HG02759 (cell line): Measurements from ENCODE around the gene SRD5A3.
A peak's percentile ranks its signal among the peaks of the same experiment; 100 is the strongest.

Source experiments
- ATAC-seq: cut with Tn5 transposase; IDR thresholded peaks from one replicate; pipeline ENCODE4 v1.9.1; 2021; ENCODE audit warnings: mild to moderate bottlenecking, moderate library complexity; ENCODE audit not compliant: unreplicated experiment

The SRD5A3 gene

DNA sequence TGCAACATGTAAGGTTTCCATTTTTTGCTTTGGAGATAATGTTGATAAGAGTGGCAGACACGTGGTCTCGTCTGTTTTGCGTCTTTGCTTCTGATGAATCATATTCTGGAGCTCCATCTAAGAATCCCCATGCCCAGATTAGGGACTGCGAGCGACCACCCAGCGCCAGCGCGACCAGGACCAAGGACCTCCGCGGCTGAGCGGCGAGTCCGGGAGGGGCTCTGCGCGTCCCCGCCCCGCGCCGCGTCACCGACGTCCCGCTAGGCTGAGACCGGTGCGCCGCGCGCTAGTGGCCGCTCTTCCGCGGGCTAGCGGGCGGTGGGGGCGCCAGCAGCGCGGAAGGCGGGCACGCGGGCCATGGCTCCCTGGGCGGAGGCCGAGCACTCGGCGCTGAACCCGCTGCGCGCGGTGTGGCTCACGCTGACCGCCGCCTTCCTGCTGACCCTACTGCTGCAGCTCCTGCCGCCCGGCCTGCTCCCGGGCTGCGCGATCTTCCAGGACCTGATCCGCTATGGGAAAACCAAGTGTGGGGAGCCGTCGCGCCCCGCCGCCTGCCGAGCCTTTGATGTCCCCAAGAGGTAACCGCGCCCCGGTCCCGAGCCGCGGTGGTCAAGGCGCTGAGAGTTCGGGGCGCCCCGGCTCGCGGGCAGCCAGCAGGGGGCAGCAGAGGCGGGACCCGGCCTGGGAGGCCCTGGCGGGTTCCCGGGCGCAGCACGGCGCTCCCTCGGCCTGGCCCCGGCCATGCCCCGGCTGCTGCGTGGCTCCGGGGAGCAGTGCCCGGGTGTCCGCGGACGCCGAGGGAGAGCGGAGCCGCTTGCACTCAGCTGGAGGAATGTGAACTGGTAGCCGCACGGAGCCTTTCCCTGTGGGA lies at the start of gene SRD5A3:
TSS of gene SRD5A3 (plus strand) at position 263 of the 871 bp plus-strand sequence. CDS start at position 358, 95 bp downstream.
- peak; percentile 93 for ATAC-seq

DNA sequence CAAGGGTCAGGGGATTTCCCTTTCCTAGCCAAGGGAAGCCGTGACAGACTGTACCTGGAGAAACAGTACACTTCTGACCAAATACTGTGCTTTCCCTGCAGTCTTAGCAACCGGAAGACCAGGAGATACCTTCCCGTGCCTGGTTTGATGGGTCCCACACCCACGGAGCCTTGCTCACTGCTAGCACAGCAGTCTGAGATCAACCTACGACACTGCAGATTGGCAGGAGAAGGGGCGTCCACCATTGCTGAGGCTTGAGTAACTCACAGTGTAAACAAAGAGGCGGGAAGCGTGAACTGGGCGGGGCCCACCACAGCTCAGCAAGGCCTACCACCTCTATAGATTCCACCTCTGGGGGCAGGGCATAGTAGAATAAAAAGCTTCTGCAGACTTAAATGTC lies 48.7 kb upstream of the SRD5A3 start:
- ATAC-seq: no peak

GRCh38 chr4:55303760-55304165 lies 42.3 kb upstream of the SRD5A3 start:
- ATAC-seq: no peak

DNA sequence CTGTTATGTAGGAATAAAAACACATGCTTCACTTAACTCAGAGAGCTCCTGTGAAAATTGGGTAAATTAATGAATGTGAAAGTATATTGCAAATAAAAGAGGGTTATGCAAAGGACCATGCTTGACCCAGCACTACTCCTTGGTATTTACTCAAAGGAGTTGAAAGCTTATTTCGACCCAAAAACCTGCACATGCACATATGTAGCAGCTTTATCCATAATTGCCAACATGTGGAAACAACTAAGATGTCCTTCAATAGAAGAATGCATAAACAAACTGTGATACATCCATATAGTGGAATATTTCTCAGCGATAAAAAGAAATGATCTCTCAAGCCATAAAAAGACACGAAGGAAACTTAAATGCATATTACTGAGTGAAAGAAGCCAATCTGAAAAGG lies 41.7 kb upstream of the SRD5A3 start:
- no peak for ATAC-seq

DNA sequence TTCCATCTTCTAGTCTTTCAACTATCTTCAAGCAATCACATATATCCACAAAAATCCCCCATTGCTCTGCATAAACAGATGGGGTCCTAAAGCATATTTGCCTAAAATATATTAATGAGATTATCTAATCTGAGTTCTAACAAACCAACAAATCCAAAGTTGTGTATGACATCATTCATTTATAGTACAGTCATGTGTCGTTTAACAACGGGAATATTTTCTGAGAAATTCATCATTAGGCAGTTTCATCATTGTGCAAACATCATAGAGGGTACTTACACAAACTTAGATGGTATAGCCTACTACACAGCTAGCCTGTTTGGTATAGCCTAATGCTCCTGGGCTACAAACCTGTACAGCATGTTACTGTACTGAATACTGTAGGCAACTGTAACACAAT lies 38.0 kb upstream of the SRD5A3 start:
- no peak for ATAC-seq

- ATAC-seq: no peak
These were observed 34.1 kb upstream of the SRD5A3 start for GRCh38 chr4:55311792-55312488.

DNA sequence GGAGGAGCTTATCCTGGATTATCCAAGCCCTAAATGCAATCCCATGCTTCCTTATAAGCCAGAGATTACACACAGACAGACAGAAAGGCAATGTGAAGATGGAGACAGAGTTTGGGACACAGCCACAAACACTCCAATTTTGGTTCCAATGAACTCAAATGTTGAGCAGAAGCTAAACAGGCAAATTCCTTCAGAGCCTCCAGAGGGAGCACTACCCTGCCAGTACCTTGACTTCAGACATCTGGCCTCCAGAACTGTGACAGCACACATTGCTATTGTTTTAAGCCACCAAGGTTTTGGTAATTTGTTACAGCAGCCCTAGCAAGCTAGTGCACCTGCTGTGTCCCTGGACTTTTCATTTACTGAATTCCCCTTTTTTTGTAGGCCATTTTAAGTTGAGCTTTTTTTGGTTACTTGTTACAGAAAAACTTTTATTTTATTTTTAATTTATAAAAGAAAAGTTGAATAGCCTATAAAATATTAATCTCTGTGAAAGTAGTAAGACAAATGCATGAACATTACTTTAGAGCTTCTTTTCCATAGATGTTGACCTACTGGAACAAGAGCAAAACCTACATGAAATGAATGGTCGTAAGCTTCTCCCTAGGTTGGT lies 33.4 kb upstream of the SRD5A3 start:
- ATAC-seq: peak; percentile 65

- ATAC-seq: no peak
These were observed 31.8 kb upstream of the SRD5A3 start for GRCh38 chr4:55314141-55314820.

GRCh38 chr4:55318175-55319129 lies 27.6 kb upstream of the SRD5A3 start:
- no peak for ATAC-seq

DNA sequence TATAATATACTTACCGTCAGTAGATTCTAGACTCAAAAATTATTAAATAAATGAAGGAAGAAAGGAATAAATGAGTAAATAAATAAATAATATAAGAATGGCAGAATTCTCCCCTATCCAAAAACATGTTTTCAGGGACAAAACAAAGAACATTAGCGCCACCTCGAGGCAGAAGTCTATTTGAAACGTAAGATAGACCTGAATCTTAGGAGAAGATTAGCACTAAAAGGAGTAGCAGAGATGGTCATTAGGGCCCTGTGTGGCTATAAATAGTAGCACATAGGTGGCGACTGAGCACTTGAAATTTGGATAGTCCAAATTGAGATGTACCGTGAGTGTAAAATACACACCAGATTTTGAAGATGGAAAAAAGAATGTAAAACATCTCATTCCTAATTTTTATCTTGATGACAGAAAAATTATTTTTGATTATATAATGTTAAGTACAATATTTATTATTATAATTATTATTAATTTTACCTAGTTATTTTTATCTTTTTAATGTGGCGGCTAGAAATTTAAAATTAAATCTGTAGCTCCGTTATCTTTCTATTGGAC lies 24.3 kb upstream of the SRD5A3 start:
- no peak for ATAC-seq

DNA sequence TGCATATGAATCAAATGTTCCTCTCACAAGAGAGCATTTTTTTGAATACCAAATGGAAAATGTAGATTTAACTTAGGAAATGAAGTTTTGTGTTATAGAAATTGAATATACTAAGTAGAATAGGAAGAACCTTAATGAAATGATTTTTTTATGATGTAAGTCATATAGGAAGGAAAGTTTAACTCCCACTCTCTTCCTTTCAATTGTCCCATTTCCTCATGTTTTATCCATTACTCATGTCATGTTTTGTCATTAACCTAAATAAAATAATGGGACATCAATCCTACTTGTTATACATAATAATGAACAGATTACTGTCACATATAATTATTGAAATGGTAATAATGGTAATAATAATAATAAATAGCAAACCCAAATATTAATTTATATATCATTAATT lies 22.7 kb upstream of the SRD5A3 start:
- ATAC-seq: no peak

DNA sequence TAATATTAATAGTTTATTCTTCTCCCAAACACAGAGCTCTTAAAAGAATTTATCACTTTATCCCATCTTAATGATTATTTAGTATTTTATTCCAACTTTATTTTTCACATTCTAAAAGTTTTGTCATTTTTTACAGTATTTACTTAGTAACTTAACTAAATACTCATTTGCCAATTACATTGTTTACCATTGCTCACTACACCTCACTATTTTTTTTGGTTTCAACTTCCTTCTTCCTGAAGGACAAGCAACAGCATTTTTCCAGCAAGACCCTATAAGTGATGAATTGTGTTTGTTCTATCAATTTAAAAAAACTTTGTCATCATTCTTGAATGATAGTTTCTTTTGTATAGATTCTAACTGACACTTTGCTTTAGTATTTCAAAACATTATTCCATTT lies 19.4 kb upstream of the SRD5A3 start:
- no peak for ATAC-seq

DNA sequence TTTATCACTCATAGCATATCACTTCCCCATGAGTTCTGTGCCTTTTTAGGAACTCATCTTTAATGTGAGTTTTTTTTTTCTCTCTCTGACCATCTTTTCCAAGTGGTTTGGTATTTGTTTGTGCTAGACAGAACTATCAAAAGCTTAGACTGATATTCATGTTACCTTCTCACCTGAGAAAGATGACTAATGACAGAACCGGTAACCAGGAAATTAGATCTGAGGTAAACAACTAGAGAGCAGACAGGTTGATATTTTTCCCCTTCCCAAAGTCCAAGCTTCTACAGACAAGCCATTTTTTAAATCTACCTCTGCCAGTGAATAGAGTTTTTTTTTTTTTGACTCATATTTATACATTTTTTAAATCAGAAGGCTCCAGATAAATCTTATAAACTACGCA lies 17.0 kb upstream of the SRD5A3 start:
- ATAC-seq: no peak

- ATAC-seq: no peak
These were observed 15.8 kb upstream of the SRD5A3 start for GRCh38 chr4:55330241-55330640.

DNA sequence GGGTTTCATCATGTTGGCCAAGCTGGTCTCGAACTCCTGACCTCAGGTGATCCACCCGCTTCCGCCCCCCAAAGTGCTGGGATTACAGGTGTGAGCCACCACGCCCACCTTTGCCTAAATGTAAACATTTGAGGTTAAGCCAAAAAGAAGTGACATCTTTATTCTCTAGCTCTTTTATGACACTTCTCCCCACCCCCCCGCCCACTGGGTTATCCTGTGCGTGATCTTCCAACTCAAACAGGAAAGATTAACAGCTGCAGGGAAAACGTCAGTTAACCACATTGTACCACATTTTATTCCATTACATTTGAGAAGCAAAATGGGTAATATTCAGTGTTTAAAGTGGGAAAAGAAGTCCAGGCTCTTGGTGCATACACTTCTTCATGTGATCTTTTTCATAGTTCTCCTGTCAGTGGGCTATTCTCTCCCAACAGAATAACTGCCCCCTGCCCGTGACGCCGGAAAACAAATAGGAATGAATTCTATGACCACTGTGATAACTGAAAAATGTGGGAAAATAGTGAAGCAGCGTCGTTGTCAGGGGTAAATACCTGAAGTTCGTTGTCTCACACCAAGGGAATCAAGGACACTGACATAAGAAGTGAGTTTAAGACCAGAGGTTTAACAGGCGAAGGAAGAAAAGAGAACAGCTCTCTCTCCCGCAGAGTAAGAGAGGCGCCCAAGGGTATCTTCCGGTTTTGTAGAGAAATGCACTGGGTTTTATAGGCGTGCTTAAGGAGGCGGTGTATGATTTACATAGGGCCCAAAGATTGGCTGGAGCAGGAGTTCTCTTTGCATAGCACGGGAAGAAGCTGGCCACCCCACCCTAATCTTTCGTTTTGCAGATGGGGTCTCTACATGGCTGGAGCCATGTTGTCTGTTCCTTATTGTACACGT lies 9.7 kb upstream of the SRD5A3 start:
- no peak for ATAC-seq

DNA sequence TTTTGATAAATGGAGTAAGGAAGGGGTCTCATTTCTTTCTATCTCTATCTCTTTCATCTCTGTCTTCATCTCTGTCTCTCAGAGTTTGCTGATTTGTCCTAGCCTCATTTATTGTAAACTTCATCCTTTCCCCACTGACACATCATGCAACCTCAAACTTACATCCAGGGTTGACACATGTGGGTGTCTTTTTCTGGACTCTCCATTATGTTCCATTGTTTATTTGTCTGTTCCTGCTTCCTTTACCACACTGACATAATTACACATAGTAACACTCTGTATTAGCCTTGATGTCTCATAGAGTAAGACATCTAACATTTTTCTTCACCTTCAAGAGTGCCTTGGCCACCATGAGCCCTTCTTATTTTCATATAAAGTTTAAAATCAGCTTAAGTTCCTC lies 8.1 kb upstream of the SRD5A3 start:
- ATAC-seq: no peak

- ATAC-seq: no peak
These were observed 7.6 kb upstream of the SRD5A3 start for GRCh38 chr4:55338486-55338885.

- no peak for ATAC-seq
These were observed 5.8 kb upstream of the SRD5A3 start for GRCh38 chr4:55340266-55340665.

DNA sequence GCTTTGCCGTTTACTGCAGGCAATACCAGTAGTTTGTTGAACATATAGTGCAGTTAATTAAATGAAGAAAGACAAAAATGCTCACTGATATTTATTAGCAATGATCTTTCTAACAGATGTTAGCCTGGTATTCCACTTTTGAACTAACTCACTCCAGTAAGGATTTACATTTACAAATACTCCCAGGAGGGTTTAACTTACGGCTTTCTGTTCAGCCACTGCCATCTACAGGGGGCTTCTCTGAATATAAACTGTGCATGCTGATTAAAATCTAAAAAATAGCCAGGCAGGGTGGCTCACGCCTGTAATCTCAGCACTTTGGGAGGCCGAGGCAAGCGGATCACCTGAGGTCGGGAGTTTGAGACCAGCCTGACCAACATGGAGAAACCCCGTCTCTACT lies 2.2 kb upstream of the SRD5A3 start:
- no peak for ATAC-seq
